A549 treated with ZK216348 at 1 μM for 4 hours (cell line): ENCODE results near the gene MAP10. TPM values are rescaled to one million over a fixed set of nuclear protein-coding genes. Genes with fewer than 3 reads are reported as not detected.

Source experiments
- total RNA-seq: library from RNA; stranded (reverse); fragments of 200-300 nt; extraction: Qiagen RNA extraction; gene quantifications from 5 replicates; pipeline ENCODE4 v1.2.3, GENCODE V29; 2022; ENCODE audit warnings: low read depth

Gene MAP10
- 0.52 to 1.3 TPM (median 0.92 TPM) in 5 replicates for total RNA-seq

DNA sequence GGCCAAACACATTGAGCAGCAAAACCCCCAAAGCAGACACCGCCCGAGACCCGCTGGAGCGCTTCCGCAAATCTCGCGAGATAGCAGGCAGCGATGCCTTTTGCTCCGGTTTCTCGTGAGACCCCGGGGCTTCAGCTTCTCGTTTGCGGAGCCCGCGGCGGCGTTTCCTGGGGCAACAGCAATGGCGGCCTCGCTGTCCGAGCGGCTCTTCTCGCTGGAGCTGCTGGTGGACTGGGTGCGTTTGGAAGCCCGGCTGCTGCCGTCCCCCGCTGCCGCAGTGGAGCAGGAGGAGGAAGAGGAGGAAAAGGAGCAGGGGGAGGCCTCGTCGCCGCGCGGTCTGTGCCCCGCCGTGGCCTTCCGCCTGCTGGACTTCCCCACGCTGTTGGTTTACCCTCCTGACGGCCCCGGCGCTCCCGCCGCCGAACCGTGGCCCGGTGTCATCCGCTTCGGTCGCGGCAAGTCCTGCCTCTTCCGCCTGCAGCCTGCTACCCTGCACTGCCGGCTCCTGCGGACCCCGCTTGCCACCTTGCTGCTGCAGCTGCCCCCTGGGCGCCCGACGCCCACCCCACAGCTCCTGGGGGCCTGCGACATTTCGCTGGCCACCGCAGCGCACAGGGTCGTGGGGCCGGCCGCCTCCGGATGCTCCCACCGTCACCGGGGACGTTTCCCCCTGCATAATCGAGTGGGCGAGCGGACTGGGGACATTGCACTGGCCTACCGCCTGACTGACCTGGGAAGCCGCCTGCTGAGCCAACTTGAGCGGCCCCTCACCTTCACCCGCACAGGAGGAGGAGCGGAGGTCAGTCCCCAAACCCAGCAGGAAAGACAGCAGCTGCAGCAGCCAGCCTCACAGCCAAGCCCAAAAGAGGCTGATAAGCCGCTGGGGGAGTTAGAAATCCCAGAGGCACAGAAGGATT, at the start of gene MAP10:
Gene MAP10, plus strand, starts transcription at position 148 of the 917 bp plus-strand sequence. Its CDS starts 34 bp downstream, at position 182.

Other genes with a start within 250 kb of the MAP10 start
- gene SIPA1L2, start 175.3 kb upstream of the MAP10 start, total RNA-seq = 6.5 to 7.5 TPM (median 6.9 TPM) in 5 replicates
- 82.3 to 88.4 TPM (median 83.4 TPM) in 5 replicates for gene NTPCR, start 145.2 kb downstream of the MAP10 start, total RNA-seq